Head of caudate nucleus (tissue), 42 donors: ENCODE results near the gene TRIM22.
"Not testable (repeated sequence)": the region's sequence is repeated elsewhere in the genome, so short reads cannot be mapped to it uniquely, and the experiment has no call there.

Source experiments
- DNase-seq, 42 donors: peaks; one replicate each; pipeline versions ENCODE4 v3.0.0 to v3.0.0-alpha.2; 2020 to 2021; ENCODE audit warnings: mixed read lengths in 7 of 42
- intact Hi-C: fragments of 100-400 bp; cut with DNase I; formaldehyde crosslinking; loops from one replicate; pipeline ENCODE4 v1.15.0; 2022

Gene TRIM22

GRCh38 chr11:5690216-5690615, 626 bp downstream of the TRIM22 start:
- intact Hi-C loops: no loop called here
- DNase-seq: peak in 1 of 42 donors; percentile 12

GRCh38 chr11:5690736-5691135, 1.1 kb downstream of the TRIM22 start:
- DNase-seq: no peak
- intact Hi-C loops: no loop called here

DNA sequence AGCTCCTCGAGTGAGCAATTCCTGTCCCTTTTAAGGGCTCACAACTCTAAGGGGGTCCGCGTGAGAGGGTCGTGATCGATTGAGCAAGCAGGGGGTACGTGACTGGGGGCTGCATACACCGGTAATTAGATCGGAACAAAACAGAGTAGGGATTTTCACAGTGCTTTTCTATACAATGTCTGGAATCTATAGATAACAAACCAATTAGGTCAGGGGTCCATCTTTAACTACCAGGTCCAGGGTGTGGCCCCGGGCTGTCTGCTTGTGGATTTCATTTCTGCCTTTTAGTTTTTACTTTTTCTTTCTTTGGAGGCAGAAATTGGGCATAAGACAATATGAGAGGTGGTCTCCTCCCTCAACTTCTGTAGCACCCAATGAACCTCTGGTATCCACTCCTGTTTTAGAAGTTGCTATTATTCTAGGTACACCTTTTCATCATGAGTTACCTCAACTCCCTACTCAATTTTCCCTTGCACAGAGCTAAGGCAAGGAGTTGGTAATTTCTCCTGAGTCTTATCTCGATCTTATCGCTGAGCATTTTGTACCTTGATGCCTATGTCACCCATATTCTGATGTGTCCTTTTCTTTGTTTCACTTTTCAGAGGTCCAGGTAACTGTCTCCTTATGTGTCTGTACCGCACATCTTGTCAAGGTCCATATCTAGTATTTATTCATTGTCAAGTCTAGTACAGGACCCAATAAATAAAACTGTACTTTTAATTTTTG, 1.8 kb downstream of the TRIM22 start:
- intact Hi-C loops, DNase-seq: not testable (repeated sequence)

GRCh38 chr11:5691964-5692361, 2.4 kb downstream of the TRIM22 start:
- DNase-seq: no peak
- intact Hi-C loops: no loop called here

GRCh38 chr11:5694642-5695041, 5.1 kb downstream of the TRIM22 start:
- intact Hi-C loops: no loop called here
- no peak for DNase-seq

DNA sequence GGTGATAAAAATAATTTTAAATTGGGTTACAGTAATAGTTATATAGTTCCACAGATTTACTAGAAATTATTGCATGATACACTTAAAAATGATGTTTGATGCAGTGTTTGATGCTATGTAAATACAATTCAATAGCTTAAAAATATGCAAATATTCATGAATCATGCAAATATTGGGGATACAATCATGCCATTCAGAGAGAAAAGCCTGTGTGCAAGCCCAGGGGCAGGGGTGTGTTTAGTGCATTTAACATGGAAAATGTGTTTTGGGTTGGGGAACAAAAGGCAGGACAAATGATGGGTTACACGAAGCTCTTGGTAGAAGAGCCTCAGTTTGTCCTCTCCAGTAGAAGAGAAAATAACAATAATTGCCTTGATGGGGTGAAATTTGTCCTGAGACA, 6.0 kb downstream of the TRIM22 start:
- intact Hi-C loops: no loop called here
- DNase-seq: no peak

DNA sequence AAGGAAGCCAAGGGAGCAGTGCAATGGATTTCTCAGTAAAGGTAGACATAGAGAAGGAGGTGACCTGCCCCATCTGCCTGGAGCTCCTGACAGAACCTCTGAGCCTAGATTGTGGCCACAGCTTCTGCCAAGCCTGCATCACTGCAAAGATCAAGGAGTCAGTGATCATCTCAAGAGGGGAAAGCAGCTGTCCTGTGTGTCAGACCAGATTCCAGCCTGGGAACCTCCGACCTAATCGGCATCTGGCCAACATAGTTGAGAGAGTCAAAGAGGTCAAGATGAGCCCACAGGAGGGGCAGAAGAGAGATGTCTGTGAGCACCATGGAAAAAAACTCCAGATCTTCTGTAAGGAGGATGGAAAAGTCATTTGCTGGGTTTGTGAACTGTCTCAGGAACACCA, 6.6 kb downstream of the TRIM22 start:
- no peak for DNase-seq
- intact Hi-C loops: no loop called here

- no peak for DNase-seq
- intact Hi-C loops: no loop called here
These were observed 8.7 kb downstream of the TRIM22 start for GRCh38 chr11:5698281-5698680.

GRCh38 chr11:5700421-5701054, 10.9 kb downstream of the TRIM22 start:
- intact Hi-C loops: no loop called here
- DNase-seq: no peak

DNA sequence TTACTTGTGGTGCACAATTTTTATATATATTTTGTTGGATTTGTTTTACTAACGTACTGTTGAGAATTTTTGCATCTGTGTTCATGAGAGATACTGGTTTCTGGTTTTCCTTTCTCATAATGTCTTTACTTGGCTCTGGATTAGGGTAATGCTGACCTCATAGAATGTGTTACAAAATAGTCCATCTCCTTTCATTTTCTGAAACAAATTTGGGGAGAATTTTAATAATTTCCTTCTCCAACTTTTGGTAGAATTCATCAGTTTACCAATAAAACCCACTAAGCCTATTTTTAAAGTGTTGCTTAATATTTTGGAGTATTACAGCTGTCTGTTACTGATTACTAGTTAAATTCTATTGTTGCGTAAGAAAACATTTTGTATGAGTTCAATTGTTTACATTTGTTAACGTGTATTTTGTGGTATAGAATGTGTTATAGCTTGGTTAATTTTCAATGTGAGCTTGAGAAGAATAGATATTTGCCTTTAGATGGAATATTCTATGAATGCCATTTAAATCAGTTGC, 11.5 kb downstream of the TRIM22 start:
- intact Hi-C loops: no loop called here
- no peak for DNase-seq

- intact Hi-C loops: no loop called here
- no peak for DNase-seq
These were observed 14.3 kb downstream of the TRIM22 start for GRCh38 chr11:5703741-5704536.

GRCh38 chr11:5705688-5706087, 16.1 kb downstream of the TRIM22 start:
- intact Hi-C loops: no loop called here
- DNase-seq: no peak

- no peak for DNase-seq
- intact Hi-C loops: no loop called here
These were observed 22.9 kb downstream of the TRIM22 start for GRCh38 chr11:5712507-5712906.

DNA sequence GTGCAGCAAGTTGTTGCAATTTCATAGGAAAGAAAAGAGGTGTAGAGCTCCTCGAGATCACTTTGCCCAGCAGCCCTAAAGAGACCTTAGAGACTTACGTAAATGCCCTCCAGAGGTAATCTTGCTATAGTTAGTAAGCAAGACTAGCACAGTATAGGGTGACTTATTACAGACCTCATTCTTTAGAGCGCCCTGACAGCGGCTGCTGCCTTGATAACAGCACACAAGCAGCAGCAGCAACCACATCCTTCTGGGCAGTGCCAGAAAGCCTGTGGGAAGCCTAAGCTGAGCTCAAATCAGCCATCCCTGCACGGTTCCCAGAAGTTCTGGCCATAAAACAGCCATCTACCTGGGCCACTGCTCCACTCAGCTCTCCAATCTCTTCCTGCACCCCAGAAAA, 24.1 kb downstream of the TRIM22 start:
- intact Hi-C loops: no loop called here
- no peak for DNase-seq

DNA sequence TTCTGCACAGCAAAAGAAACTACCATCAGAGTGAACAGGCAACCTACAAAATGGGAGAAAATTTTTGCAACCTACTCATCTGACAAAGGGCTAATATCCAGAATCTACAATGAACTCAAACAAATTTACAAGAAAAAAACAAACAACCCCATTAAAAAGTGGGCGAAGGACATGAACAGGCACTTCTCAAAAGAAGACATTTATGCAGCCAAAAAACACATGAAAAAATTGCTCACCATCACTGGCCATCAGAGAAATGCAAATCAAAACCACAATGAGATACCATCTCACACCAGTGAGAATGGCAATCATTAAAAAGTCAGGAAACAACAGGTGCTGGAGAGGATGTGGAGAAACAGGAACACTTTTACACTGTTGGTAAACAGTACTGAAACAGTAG, 26.9 kb downstream of the TRIM22 start:
- intact Hi-C loops, DNase-seq: not testable (repeated sequence)

DNA sequence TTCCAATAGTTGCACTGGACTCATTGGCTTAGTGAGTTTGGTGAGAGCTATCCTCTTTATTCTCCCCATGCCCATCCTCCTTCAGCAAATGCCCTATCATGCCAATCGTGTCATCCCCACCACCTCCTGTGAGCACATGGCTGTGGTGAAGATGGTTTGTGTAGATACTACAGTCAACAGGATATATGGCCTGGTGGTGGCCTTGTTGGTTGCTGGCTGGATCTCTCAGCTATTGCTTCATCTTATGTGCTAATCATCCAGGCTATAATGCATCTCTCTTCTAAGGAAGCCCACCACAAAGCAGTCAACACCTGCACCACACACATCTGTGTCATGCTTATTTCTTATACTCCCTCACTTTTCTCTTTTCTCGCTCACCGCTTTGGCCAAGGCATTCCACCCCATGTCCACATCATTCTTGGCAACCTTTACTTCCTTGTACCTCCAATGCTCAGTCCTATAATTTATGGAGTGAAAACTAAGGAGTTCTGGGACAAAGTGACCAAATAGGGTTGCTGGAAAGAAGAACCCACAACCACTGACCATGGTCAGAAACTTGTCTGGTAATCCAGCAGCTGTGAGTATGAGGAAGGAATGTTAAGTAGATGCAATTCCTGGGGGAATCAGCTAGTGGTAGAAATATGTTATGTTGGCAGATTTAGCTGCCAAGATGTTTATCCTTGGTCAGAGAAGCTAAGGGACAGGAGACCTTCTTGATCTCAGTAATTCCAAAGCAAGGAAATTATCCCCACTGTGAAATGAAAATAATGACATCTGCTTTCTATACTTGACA, 30.3 kb downstream of the TRIM22 start:
- intact Hi-C loops: no loop called here

GRCh38 chr11:5722622-5723021, 33.0 kb downstream of the TRIM22 start:
- intact Hi-C loops: no loop called here

More for the DNA sequence above, 30.3 kb downstream of the TRIM22 start:
- DNase-seq: no peak

DNA sequence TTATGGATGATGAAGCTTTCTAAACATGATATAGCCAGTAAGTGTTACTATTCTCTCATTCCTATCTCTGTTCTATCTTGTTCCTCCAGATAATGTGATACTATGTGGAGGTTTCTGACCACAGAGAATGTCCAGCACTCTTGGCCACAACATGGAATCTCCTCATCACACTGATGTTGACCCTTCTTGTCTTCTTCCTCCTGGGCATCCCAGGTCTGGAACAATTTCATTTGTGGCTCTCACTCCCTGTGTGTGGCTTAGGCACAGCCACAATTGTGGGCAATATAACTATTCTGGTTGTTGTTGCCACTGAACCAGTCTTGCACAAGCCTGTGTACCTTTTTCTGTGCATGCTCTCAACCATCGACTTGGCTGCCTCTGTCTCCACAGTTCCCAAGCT, 36.8 kb downstream of the TRIM22 start:
- intact Hi-C loops: no loop called here

More at GRCh38 chr11:5722622-5723021, 33.0 kb downstream of the TRIM22 start:
- no peak for DNase-seq

GRCh38 chr11:5727691-5728090, 38.1 kb downstream of the TRIM22 start:
- intact Hi-C loops: no loop called here
- no peak for DNase-seq

More for the DNA sequence above, 36.8 kb downstream of the TRIM22 start:
- DNase-seq: no peak
